MM.1S (cell line): ENCODE results near the gene AASS.

Experiments used
- DNase-seq: peaks from one replicate; pipeline ENCODE4 v3.0.0-alpha.2; 2015
- H2AFZ ChIP-seq: fragments of 300-600 bp; sonication (generic); 2 replicates; pipeline ENCODE4 v1.6.0; 2016; ENCODE audit warnings: antibody characterized with exemption, low read length
- H3F3A ChIP-seq: fragments of 300-600 bp; sonication (generic); 2 replicates; pipeline ENCODE4 v1.6.1; 2016; ENCODE audit warnings: mild to moderate bottlenecking, antibody characterized with exemption, low read length, moderate library complexity, mixed read lengths; ENCODE audit not compliant: insufficient read depth
- H3K27ac ChIP-seq: fragments of 300-600 bp; sonication (generic); 2 replicates; pipeline ENCODE4 v1.5.1; 2016; ENCODE audit warnings: mild to moderate bottlenecking, low read length
- H3K27me3 ChIP-seq: fragments of 300-600 bp; sonication (generic); replicated peaks from 2 replicates; pipeline ENCODE4 v1.6.0; 2016; ENCODE audit warnings: low read length; ENCODE audit not compliant: insufficient read depth
- H3K36me3 ChIP-seq: fragments of 300-600 bp; sonication (generic); replicated peaks from 2 replicates; pipeline ENCODE4 v1.6.1; 2016; ENCODE audit warnings: mild to moderate bottlenecking, low read length, mixed read lengths; ENCODE audit not compliant: insufficient read depth
- H3K4me1 ChIP-seq: fragments of 300-600 bp; sonication (generic); 2 replicates; pipeline ENCODE4 v1.6.1; 2016; ENCODE audit warnings: low read length, mixed read lengths
- H3K4me2 ChIP-seq: fragments of 300-600 bp; sonication (generic); 2 replicates; pipeline ENCODE4 v1.6.0; 2016; ENCODE audit warnings: low read depth, low read length
- H3K4me3 ChIP-seq: fragments of 300-600 bp; sonication (generic); 2 replicates; pipeline ENCODE4 v1.5.1; 2016; ENCODE audit warnings: low read length, mixed read lengths
- H3K79me2 ChIP-seq: fragments of 300-600 bp; sonication (generic); 2 replicates; pipeline ENCODE4 v1.6.1; 2016; ENCODE audit warnings: mixed run types, low read length, mixed read lengths
- H3K9ac ChIP-seq: fragments of 300-600 bp; sonication (generic); 2 replicates; pipeline ENCODE4 v1.6.1; 2016; ENCODE audit warnings: low read length, mixed read lengths
- H3K9me2 ChIP-seq: fragments of 300-600 bp; sonication (generic); replicated peaks from 2 replicates; pipeline ENCODE4 v1.6.1; 2016; ENCODE audit warnings: mild to moderate bottlenecking, low read length, mixed read lengths; ENCODE audit not compliant: insufficient read depth
- H3K9me3 ChIP-seq: fragments of 300-600 bp; sonication (generic); replicated peaks from 2 replicates; pipeline ENCODE4 v1.6.1; 2016; ENCODE audit warnings: mild to moderate bottlenecking, low read length, mixed read lengths; ENCODE audit not compliant: insufficient read depth
- H4K20me1 ChIP-seq: fragments of 300-600 bp; sonication (generic); 2 replicates; pipeline ENCODE4 v1.6.1; 2016; ENCODE audit warnings: mild to moderate bottlenecking, low read length, moderate library complexity, mixed read lengths; ENCODE audit not compliant: insufficient read depth
- EZH2 ChIP-seq: fragments of 300-600 bp; sonication (generic); optimal IDR thresholded peaks from 2 replicates; pipeline ENCODE3; 2017; ENCODE audit warnings: low read depth, mild to moderate bottlenecking, antibody characterized with exemption, low read length, mixed read lengths
- EZH2phosphoT487 ChIP-seq: fragments of 300-600 bp; sonication (generic); IDR thresholded peaks from 2 replicates; pipeline ENCODE4 v1.6.1; 2018; ENCODE audit warnings: antibody characterized with exemption, low read length
- TF ChIP-seq, protein P1 (sequence below): fragments of 300-600 bp; sonication (generic); IDR thresholded peaks from 2 replicates; pipeline ENCODE4 v1.5.1; 2016; ENCODE audit warnings: antibody characterized with exemption, low read length, mixed read lengths

The AASS gene

DNA sequence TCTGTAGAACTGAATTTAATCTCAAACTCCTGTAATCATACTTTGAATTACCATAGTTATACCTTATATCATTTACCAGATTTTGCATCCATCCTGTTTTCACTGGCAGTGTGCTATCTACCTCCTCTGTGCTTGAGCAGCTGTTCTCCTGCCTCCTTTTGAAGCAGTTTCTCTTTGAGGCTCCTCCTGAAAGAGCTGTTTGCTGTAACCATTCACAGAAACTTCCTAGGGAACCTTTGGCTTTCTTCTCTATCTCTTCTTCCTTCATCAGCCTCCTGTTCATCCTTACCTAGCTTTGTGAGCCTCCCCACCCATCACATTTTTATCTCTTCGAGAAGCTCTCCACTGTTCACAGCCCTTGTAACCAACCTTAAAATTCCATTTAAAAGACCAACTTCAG is 108.2 kb downstream of the AASS start:
- Histone ChIP-seq H3K4me2 (peak overlapping the region; percentile 45), H3F3A (peaks cover 16% of the 10 kb centered on the region), H2AFZ (peak overlapping the region; percentile 38), H3K9me3 (no peaks in the 10 kb centered on the region), H4K20me1 (no peaks in the 10 kb centered on the region), H3K27ac (peak overlapping the region; percentile 60; the same call in 1 of the 2 replicates), H3K9ac (no peak overlapping the region), H3K4me3 (peak overlapping the region; percentile 27), H3K4me1 (peaks cover 23% of the 10 kb centered on the region), H3K36me3 (no peaks in the 10 kb centered on the region), H3K27me3 (no peaks in the 10 kb centered on the region), H3K79me2 (no peaks in the 10 kb centered on the region), H3K9me2 (no peaks in the 10 kb centered on the region)
- peak; percentile 56 for DNase-seq
- TF ChIP-seq, protein P1, sequence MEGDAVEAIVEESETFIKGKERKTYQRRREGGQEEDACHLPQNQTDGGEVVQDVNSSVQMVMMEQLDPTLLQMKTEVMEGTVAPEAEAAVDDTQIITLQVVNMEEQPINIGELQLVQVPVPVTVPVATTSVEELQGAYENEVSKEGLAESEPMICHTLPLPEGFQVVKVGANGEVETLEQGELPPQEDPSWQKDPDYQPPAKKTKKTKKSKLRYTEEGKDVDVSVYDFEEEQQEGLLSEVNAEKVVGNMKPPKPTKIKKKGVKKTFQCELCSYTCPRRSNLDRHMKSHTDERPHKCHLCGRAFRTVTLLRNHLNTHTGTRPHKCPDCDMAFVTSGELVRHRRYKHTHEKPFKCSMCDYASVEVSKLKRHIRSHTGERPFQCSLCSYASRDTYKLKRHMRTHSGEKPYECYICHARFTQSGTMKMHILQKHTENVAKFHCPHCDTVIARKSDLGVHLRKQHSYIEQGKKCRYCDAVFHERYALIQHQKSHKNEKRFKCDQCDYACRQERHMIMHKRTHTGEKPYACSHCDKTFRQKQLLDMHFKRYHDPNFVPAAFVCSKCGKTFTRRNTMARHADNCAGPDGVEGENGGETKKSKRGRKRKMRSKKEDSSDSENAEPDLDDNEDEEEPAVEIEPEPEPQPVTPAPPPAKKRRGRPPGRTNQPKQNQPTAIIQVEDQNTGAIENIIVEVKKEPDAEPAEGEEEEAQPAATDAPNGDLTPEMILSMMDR = no peak

DNA sequence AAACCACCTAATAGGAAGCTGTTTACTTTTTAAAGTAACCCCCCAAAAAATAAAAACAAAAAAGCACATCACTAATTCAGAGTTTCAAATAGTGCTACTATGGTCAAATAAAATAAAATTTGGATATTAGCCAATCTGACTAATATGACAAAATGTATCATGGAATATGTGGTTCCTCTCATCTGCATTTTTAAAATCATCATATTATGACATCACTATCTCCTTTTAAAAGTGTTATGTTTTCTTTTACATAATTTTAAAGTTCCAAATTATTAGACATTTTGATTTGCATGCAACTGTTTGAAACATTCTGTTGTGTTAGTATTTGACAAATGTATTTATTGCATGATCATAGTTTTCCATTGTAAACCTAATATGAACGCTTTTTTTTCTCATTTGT is 110.4 kb downstream of the AASS start:
- Histone ChIP-seq H3K27ac (no peak overlapping the region), H3K9me2 (no peaks in the 10 kb centered on the region), H3F3A (peaks cover 16% of the 10 kb centered on the region), H3K27me3 (no peaks in the 10 kb centered on the region), H3K9ac (no peak overlapping the region), H2AFZ (no peak overlapping the region), H3K79me2 (no peaks in the 10 kb centered on the region), H4K20me1 (no peaks in the 10 kb centered on the region), H3K9me3 (no peaks in the 10 kb centered on the region), H3K4me1 (peaks cover 17% of the 10 kb centered on the region), H3K4me2 (no peak overlapping the region), H3K4me3 (no peak overlapping the region), H3K36me3 (no peaks in the 10 kb centered on the region)
- DNase-seq = no peak
- TF ChIP-seq EZH2 (no peak), EZH2phosphoT487 (no peak)
- TF ChIP-seq, protein P1 = no peak

DNA sequence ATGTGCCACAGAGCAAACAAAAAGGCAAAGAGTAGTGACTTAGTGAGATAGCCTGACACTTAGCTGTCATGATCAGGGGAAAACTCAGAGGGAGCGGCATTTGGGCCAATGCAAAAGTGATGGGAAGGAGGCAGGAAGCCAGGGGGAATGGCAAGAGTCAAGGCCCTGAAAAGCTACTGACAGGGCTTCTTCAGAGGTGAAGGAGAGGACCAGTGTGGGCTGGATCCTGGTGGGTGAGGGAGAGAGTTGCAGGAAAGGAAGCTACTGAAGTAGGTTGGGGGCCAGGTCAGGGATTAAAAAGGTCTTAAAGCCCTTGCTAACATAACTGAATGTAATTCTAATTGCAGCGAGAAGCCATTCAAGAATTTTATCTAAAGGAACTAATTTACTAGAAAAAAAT is 117.0 kb downstream of the AASS start:
- Histone ChIP-seq H3K4me2 (no peak overlapping the region), H3K4me3 (no peak overlapping the region), H4K20me1 (no peaks in the 10 kb centered on the region), H2AFZ (no peak overlapping the region), H3K9me3 (no peaks in the 10 kb centered on the region), H3F3A (no peaks in the 10 kb centered on the region), H3K36me3 (no peaks in the 10 kb centered on the region), H3K79me2 (no peaks in the 10 kb centered on the region), H3K27ac (no peak overlapping the region), H3K9me2 (no peaks in the 10 kb centered on the region), H3K27me3 (no peaks in the 10 kb centered on the region), H3K4me1 (peaks cover 8% of the 10 kb centered on the region; the same call in 1 of the 2 replicates), H3K9ac (no peak overlapping the region)
- no peak for DNase-seq
- TF ChIP-seq, protein P1 = no peak
- TF ChIP-seq EZH2 (no peak), EZH2phosphoT487 (no peak)
